Lower leg skin (tissue), 4 donors: ENCODE data around the gene DUSP8. TPM values are rescaled to one million over a fixed set of nuclear protein-coding genes. Genes with fewer than 3 reads are reported as not detected.

ENCODE experiments used
- DNase-seq, 2 donors: peaks; one replicate each; pipeline ENCODE4 v3.0.0-alpha.2; 2019; ENCODE audit warnings: low spot score in 2 of 2
- H3K4me3 ChIP-seq: fragments of 200-600 bp; sonication (generic); 2 replicates; pipeline ENCODE4 v1.5.1; 2017; ENCODE audit warnings: mild to moderate bottlenecking, low read depth; ENCODE audit not compliant: poor library complexity, severe bottlenecking
- POLR2A ChIP-seq, 2 donors: fragments of 450-650 bp; IDR thresholded peaks; one replicate each; pipeline ENCODE4 v1.6.1; 2016 to 2017; ENCODE audit warnings: antibody characterized with exemption in 2 of 2, mild to moderate bottlenecking in 1 of 2, moderate library complexity in 1 of 2
- WGBS, 2 donors: methylation state at CpG; one replicate each; pipeline ENCODE4 v1.1.5; 2018; 5-methylcytosine and 5-hydroxymethylcytosine counted together
- intact Hi-C: fragments of 100-400 bp; cut with DNase I; formaldehyde crosslinking; loops from one replicate; pipeline ENCODE4 v1.15.0; 2023; ENCODE audit warnings: low total_unique reads
- total RNA-seq, 4 donors: library from RNA; depleted of rRNA; stranded (reverse); fragments of >200 nt; gene quantifications; one replicate each; pipeline ENCODE4 v1.1.0, GENCODE V29; 2016
- TF ChIP-seq, protein P1 (sequence below), 3 donors: fragments of 450-650 bp; IDR thresholded peaks; one replicate each; pipeline ENCODE4 v1.5.1; 2016; ENCODE audit warnings: antibody characterized with exemption in 3 of 3, mild to moderate bottlenecking in 3 of 3, moderate library complexity in 2 of 3

The DUSP8 gene
- total RNA-seq, 4 donors from 2014 or later, result 4.0 to 11.6 (median 5.9) TPM

DNA sequence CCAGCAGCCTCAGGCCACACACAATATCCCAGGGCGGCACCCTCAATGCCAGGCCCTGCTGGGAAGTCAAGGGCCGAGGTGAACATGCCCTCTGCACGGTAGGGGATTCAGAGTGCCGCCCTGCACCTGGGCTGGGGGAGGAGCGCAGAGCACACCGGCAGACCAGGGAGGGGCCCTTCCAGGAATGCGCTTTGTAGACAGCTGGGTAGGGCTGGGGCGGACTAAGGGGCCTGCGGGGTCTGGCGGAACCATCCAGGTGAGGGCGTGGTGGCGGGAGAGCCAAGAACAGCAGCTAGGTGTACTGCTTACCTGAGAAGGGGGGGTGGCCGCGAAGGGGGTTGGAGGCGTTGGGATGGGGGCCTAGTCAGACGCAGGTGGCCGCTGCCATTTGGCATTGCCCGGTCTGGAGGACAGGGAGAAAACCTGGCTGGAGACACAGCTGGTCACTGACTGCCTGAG, 26.0 kb downstream of the DUSP8 start:
- DNase-seq, result no peak
- H3K4me3 ChIP-seq, result no peak overlapping the region
- 6 to 8% methylated on average over 11 to 17 of the region's 18 CpGs for WGBS, 2 donors
- TF ChIP-seq POLR2A (IDR thresholded peaks at IDR 0.05), result no peak
- TF ChIP-seq, protein P1, sequence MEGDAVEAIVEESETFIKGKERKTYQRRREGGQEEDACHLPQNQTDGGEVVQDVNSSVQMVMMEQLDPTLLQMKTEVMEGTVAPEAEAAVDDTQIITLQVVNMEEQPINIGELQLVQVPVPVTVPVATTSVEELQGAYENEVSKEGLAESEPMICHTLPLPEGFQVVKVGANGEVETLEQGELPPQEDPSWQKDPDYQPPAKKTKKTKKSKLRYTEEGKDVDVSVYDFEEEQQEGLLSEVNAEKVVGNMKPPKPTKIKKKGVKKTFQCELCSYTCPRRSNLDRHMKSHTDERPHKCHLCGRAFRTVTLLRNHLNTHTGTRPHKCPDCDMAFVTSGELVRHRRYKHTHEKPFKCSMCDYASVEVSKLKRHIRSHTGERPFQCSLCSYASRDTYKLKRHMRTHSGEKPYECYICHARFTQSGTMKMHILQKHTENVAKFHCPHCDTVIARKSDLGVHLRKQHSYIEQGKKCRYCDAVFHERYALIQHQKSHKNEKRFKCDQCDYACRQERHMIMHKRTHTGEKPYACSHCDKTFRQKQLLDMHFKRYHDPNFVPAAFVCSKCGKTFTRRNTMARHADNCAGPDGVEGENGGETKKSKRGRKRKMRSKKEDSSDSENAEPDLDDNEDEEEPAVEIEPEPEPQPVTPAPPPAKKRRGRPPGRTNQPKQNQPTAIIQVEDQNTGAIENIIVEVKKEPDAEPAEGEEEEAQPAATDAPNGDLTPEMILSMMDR (IDR thresholded peaks at IDR 0.05), result no peak
- intact Hi-C loops, result no loop called here

GRCh38 chr11:1545432-1545831, 26.6 kb downstream of the DUSP8 start:
- intact Hi-C loops, result no loop called here
- 64 to 68% methylated on average over 5 of the region's 5 CpGs for WGBS, 2 donors

GRCh38 chr11:1544536-1544935, 27.5 kb downstream of the DUSP8 start:
- intact Hi-C loops, result no loop called here
- no peak for DNase-seq
- no peak for TF ChIP-seq POLR2A (IDR thresholded peaks at IDR 0.05)
- TF ChIP-seq, protein P1 (IDR thresholded peaks at IDR 0.05), result no peak
- no peak overlapping the region for H3K4me3 ChIP-seq
- 84 to 87% methylated on average over 6 of the region's 6 CpGs for WGBS, 2 donors

More at GRCh38 chr11:1545432-1545831, 26.6 kb downstream of the DUSP8 start:
- no peak overlapping the region for H3K4me3 ChIP-seq
- no peak for DNase-seq
- TF ChIP-seq POLR2A (IDR thresholded peaks at IDR 0.05), result no peak
- TF ChIP-seq, protein P1 (IDR thresholded peaks at IDR 0.05), result no peak

- intact Hi-C loops, result no loop called here
- DNase-seq, result no peak
- no peak overlapping the region for H3K4me3 ChIP-seq
- TF ChIP-seq, protein P1 (IDR thresholded peaks at IDR 0.05), result no peak
- no peak for TF ChIP-seq POLR2A (IDR thresholded peaks at IDR 0.05)
- 70 to 83% methylated on average over 11 to 13 of the region's 13 CpGs for WGBS, 2 donors
Observed at GRCh38 chr11:1543606-1544263, 28.3 kb downstream of the DUSP8 start.

DNA sequence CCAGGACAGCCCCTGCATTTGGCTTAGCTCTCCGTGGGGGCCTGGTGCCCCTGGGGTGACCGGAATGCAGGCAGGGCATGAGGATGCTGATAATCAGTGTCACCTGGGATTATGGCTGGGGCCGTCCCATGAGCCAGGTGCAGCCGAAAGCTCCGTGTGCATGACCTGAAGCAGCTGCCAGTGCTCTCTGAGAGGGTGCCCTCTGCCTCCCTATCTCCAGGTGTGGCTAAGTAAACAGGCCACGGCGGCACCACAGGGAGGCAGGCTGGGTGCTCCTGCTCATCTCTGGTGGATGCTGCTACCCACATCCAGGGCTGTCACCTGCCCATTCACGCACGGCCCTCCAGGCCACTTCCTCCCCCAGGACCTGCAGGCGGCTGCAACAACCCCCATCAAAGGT, 29.8 kb downstream of the DUSP8 start:
- no peak for DNase-seq
- intact Hi-C loops, result no loop called here
- TF ChIP-seq POLR2A (IDR thresholded peaks at IDR 0.05), result no peak
- TF ChIP-seq, protein P1 (IDR thresholded peaks at IDR 0.05), result no peak
- H3K4me3 ChIP-seq, result no peak overlapping the region
- WGBS, 2 donors, result 66 to 76% methylated on average over 5 to 7 of the region's 10 CpGs
